Erythroblast (primary cell): ENCODE data around the gene RPS16.

Source experiments
- GATA1 ChIP-seq: IDR thresholded peaks from 2 replicates; pipeline ENCODE4 v1.6.1; 2011; ENCODE audit warnings: low read depth, mild to moderate bottlenecking, control low read depth, low read length, moderate library complexity
- POLR2A ChIP-seq: IDR thresholded peaks from 2 replicates; pipeline ENCODE4 v1.6.1; 2011; ENCODE audit warnings: mild to moderate bottlenecking, low read length

DNA sequence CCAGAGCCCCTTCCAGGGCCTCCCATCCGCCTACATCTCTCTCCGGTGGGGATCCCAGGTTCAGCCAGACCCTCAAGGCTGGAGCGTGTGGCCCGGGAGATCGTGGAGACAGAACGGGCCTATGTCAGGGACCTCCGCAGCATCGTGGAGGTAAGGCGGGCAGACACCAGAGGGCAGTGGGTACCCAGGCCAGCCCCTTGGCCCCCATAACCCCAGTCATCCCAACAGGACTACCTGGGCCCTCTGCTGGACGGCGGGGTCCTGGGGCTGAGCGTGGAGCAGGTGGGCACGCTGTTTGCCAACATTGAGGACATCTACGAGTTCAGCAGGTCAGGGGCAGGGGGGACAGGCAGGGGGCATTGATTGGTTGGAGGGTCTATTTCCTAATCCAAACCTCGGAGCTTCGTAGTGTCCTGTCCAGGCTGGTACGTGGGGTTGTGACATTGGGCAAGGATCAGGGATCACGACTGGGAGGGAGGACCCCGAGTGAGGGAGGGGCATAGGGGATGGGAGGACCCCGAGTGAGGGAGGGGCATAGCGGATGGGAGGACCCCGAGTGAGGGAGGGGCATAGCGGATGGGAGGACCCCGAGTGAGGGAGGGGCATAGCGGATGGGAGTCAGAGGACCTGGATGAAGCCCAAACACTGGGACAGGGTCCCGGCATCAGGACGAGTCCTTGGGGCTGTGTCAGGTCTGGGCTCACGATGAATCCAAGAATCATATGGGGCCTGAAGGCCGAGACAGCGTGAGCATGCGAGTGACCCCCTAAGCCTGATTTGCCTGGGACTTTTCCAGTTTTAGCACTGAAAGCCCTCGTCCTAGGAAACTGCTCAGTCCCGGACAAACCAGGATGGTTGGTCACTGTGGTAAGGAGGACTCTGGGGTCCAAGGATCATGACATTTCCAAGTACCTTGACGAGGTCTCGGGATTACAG is 20.4 kb downstream of the RPS16 start:
- TF ChIP-seq POLR2A (no peak), GATA1 (no peak)
